ENCODE measurements around the gene FYB2.

The FYB2 gene

GRCh38 chr1:56710646-56711045 lies 108.6 kb downstream of the FYB2 start:
- no peak for DNase-seq

- no peak for DNase-seq
Observed at GRCh38 chr1:56709995-56710394, 109.2 kb downstream of the FYB2 start.

GRCh38 chr1:56709269-56709880 lies 109.8 kb downstream of the FYB2 start:
- no peak for DNase-seq

- no peak for DNase-seq
Observed at GRCh38 chr1:56707379-56707778, 111.8 kb downstream of the FYB2 start.

- no peak for DNase-seq
Observed at GRCh38 chr1:56703747-56704146, 115.5 kb downstream of the FYB2 start.

GRCh38 chr1:56696663-56697062 lies 122.5 kb downstream of the FYB2 start:
- no peak for DNase-seq

GRCh38 chr1:56688522-56689026 lies 130.6 kb downstream of the FYB2 start:
- DNase-seq, result no peak

- no peak for DNase-seq
Observed at GRCh38 chr1:56686169-56686568, 133.0 kb downstream of the FYB2 start.

GRCh38 chr1:56683569-56683968 lies 135.6 kb downstream of the FYB2 start:
- no peak for DNase-seq

- no peak for DNase-seq
Observed at GRCh38 chr1:56676571-56677035, 142.6 kb downstream of the FYB2 start.

- no peak for DNase-seq
Observed at GRCh38 chr1:56675763-56676162, 143.4 kb downstream of the FYB2 start.

- no peak for DNase-seq
Observed at GRCh38 chr1:56672579-56672978, 146.6 kb downstream of the FYB2 start.

GRCh38 chr1:56671542-56671941 lies 147.7 kb downstream of the FYB2 start:
- no peak for DNase-seq

- DNase-seq, result no peak
Observed at GRCh38 chr1:56671085-56671484, 148.1 kb downstream of the FYB2 start.

- DNase-seq, result no peak
Observed at GRCh38 chr1:56670350-56670749, 148.9 kb downstream of the FYB2 start.
